Measurements from ENCODE around the gene OST4. TPM values are rescaled to one million over a fixed set of nuclear protein-coding genes. Genes with fewer than 3 reads are reported as not detected.

The OST4 gene
- total RNA-seq, 4 donors from 2014 or later: 70.8 to 225 (median 199) TPM

DNA sequence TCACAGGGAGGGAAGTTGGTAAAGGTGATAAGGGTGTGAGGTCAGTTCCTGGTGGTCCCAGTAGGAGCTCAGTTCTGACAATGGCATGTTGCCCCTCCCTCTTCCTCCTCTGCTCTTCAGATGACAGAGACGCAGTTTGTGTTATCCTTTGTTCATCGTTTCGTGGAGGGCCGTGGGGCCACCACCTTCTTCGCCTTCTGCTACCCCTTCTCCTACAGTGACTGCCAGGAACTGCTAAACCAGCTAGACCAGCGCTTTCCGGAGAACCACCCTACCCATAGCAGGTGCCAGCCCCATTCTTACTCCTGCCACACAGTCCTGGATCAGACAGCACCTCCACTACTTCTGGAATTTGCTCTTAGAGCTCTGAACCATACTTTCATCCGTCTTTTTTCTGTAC is 17.7 kb downstream of the OST4 start:
- Histone ChIP-seq H3K27ac (no peak overlapping the region), H3K36me3 (peaks cover 50% of the 10 kb centered on the region), H3K4me3 (no peak overlapping the region), H3K4me1 (peaks cover 19% of the 10 kb centered on the region), H3K9me3 (no peaks in the 10 kb centered on the region), H3K27me3 (no peaks in the 10 kb centered on the region)
- no peak for TF ChIP-seq EP300 (IDR thresholded peaks at IDR 0.05)
- no peak for TF ChIP-seq CTCF (IDR thresholded peaks at IDR 0.05)
- TF ChIP-seq POLR2A (IDR thresholded peaks at IDR 0.05): no peak
- TF ChIP-seq POLR2AphosphoS5 (IDR thresholded peaks at IDR 0.05): no peak
- 80% methylated on average over 8 of the region's 8 CpGs for WGBS
- DNase-seq (ENCODE audit: low spot score in 2 of 2): no peak

DNA sequence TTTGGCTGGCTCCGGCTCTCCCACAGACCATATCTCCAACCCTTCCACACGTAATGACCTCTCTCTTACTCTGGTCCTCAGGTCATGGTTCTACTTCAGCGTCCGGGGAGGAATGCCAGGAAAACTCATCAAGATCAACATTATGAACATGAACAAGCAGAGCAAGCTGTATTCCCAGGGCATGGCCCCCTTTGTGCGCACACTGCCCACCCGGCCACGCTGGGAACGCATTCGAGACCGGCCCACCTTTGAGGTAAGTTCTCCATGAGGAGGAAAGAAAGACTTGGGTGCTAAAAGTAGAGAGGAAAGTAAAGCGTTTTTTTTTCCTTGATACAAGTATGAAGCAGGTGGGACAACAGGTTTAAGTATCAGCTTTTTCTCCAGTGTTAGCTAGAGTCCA is 18.1 kb downstream of the OST4 start:
- DNase-seq (ENCODE audit: low spot score in 2 of 2): no peak
- H3K27ac ChIP-seq: no peak overlapping the region
- TF ChIP-seq EP300 (IDR thresholded peaks at IDR 0.05): no peak
- no peak for TF ChIP-seq POLR2A (IDR thresholded peaks at IDR 0.05)
- no peak for TF ChIP-seq POLR2AphosphoS5 (IDR thresholded peaks at IDR 0.05)
- TF ChIP-seq CTCF (IDR thresholded peaks at IDR 0.05): no peak
- no peak overlapping the region for H3K4me3 ChIP-seq
- H3K4me1 ChIP-seq: peaks cover 19% of the 10 kb centered on the region
- 91% methylated on average over 11 of the region's 11 CpGs for WGBS
- peaks cover 46% of the 10 kb centered on the region for H3K36me3 ChIP-seq
- H3K27me3 ChIP-seq: no peaks in the 10 kb centered on the region
- no peaks in the 10 kb centered on the region for H3K9me3 ChIP-seq

DNA sequence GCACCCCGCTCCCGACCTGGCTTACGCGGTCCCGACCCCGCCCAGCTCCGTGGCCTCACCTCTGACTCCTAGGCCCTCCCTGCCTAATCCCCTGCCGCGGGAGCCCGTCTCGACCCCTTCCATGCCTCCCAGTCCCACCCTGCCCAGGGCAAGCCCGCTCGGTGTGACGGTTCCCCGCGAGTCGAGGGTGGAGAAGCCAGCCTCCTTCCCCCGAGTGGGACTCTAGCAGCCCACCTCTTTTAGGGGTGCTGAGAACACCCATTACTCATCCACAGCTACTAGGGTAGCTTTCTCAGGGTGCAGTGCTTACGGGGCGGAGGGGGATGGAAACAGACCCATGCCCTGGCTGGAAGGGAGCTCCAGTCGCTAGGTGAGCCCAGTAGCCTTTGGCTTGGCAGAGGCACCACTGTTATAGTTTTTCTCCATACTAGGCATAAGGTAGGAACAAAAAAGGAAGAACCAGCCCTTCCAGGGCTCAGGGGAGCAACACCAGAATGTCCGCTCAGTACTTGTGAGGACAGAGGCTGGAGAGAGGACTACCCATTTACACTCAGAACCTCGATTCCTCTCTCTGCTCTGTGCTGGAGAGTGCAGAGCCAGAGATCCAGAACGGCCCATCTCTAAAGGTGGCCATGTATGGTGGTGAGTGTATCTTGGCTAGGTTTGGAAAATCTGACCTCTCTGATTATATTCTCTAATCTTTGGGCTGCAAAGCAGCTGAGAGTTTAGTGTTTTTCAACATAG is 19.4 kb downstream of the OST4 start:
- Histone ChIP-seq H3K27me3 (no peaks in the 10 kb centered on the region), H3K9me3 (no peaks in the 10 kb centered on the region), H3K27ac (peak overlapping the region; percentile 85), H3K4me1 (peaks cover 19% of the 10 kb centered on the region), H3K36me3 (peaks cover 36% of the 10 kb centered on the region), H3K4me3 (peak overlapping the region; percentile 96)
- TF ChIP-seq POLR2A (IDR thresholded peaks at IDR 0.05) (no peak), POLR2AphosphoS5 (IDR thresholded peaks at IDR 0.05) (no peak), EP300 (IDR thresholded peaks at IDR 0.05) (no peak), CTCF (IDR thresholded peaks at IDR 0.05) (no peak)
- WGBS: 8% methylated on average over 6 of the region's 24 CpGs
- peak in 1 of 2 donors; percentile 87 for DNase-seq (ENCODE audit: low spot score in 2 of 2)

GRCh38 chr2:27050996-27051901 is 20.2 kb downstream of the OST4 start, which contains the start of gene AGBL5:
AGBL5 (plus strand) TSS chr2:27051668; CDS start chr2:27052959, 1,291 bp downstream.
- 0% methylated on average over 39 of the region's 67 CpGs for WGBS
- Histone ChIP-seq H3K27me3 (no peaks in the 10 kb centered on the region), H3K36me3 (peaks cover 27% of the 10 kb centered on the region), H3K4me1 (peaks cover 19% of the 10 kb centered on the region), H3K9me3 (no peaks in the 10 kb centered on the region), H3K27ac (peak within 1 kb of the TSS; percentile 85), H3K4me3 (peak within 1 kb of the TSS; percentile 96)
- no peak for TF ChIP-seq CTCF (IDR thresholded peaks at IDR 0.05)
- peak in 1 of 2 donors; percentile 14 for TF ChIP-seq POLR2A (IDR thresholded peaks at IDR 0.05)
- TF ChIP-seq POLR2AphosphoS5 (IDR thresholded peaks at IDR 0.05): peak in 2 of 3 donors; percentile 75 to 89
- peak; percentile 98 for DNase-seq (ENCODE audit: low spot score in 2 of 2)

All from suprapubic skin (tissue), 4 donors.